H1 (cell line): Measurements from ENCODE around the gene PPM1M. TPM values are rescaled to one million over a fixed set of nuclear protein-coding genes. Genes with fewer than 3 reads are reported as not detected.

Experiments used
- CTCF ChIA-PET: fragments of 300-600 bp; sonication (Branson Sonifier 250); formaldehyde crosslinking; loops from one replicate; lab custom pipeline; 2021; ENCODE audit not compliant: partially characterized antibody; lab: Charles Lee
- POLR2A ChIA-PET: fragments of 300-600 bp; sonication (Branson Sonifier 250); formaldehyde crosslinking; loops from one replicate; lab custom pipeline; 2021; ENCODE audit warnings: inconsistent platforms; ENCODE audit not compliant: partially characterized antibody; lab: Charles Lee
- DNase-seq, 2 experiments: peaks; one replicate each; pipeline versions ENCODE4 v3.0.0 to v3.0.0-alpha.2; 2010 to 2022; ENCODE audit warnings: low spot score in 2 of 2, low read depth in 1 of 2, mixed read lengths in 1 of 2
- FAIRE-seq: peaks from 2 replicates; lab custom pipeline; 2011; peaks lifted over from hg19 to GRCh38; lab: Jason Lieb, UNC
- H2AFZ ChIP-seq: 2 replicates; pipeline ENCODE4 v1.8.1; 2012; ENCODE audit warnings: low read length, inconsistent platforms
- H2AK5ac ChIP-seq: 2 replicates; pipeline ENCODE4 v1.6.1; 2013; ENCODE audit warnings: low read depth, low read length
- H2BK120ac ChIP-seq: replicated peaks from 2 replicates; pipeline ENCODE3; 2013; ENCODE audit warnings: low read depth, low read length, inconsistent platforms
- H2BK12ac ChIP-seq: 2 replicates; pipeline ENCODE4 v1.6.1; 2013; ENCODE audit warnings: low read depth, low read length
- H2BK15ac ChIP-seq: 2 replicates; pipeline ENCODE4 v1.6.1; 2013; ENCODE audit warnings: low read length
- H2BK20ac ChIP-seq: 2 replicates; pipeline ENCODE4 v1.6.1; 2013; ENCODE audit warnings: low read length
- H2BK5ac ChIP-seq: 2 replicates; pipeline ENCODE4 v1.6.1; 2013; ENCODE audit warnings: low read depth, low read length
- H3K14ac ChIP-seq: 2 replicates; pipeline ENCODE4 v1.6.1; 2013; ENCODE audit warnings: inconsistent platforms; ENCODE audit not compliant: insufficient read length
- H3K18ac ChIP-seq: 2 replicates; pipeline ENCODE4 v1.6.1; 2013; ENCODE audit warnings: low read length; ENCODE audit errors: extremely low read depth
- H3K23ac ChIP-seq: 2 replicates; pipeline ENCODE4 v1.6.1; 2013; ENCODE audit warnings: inconsistent platforms; ENCODE audit not compliant: insufficient read length
- H3K23me2 ChIP-seq: 2 replicates; pipeline ENCODE4 v1.6.1; 2013; ENCODE audit warnings: low read depth, low read length
- H3K27ac ChIP-seq: 2 replicates; pipeline ENCODE4 v1.6.1; 2011; ENCODE audit warnings: low read depth, low read length, inconsistent platforms
- H3K27me3 ChIP-seq, 4 experiments: replicated peaks in 1 of 4; 1 replicate in 1 of 4; 2 replicates in 3 of 4; pipeline versions ENCODE4 v1.6.1 to v1.8.1; 2011 to 2013; ENCODE audit warnings: low read length in 3 of 4, mild to moderate bottlenecking in 3 of 4, inconsistent platforms in 2 of 4, mixed read lengths in 2 of 4, moderate library complexity in 1 of 4; ENCODE audit not compliant: control insufficient read depth in 3 of 4, insufficient read depth in 3 of 4; ENCODE audit errors: extremely low read depth in 1 of 4
- H3K36me3 ChIP-seq, 4 experiments: 2 replicates each; pipeline versions ENCODE4 v1.6.1 to v1.8.1; 2011 to 2013; ENCODE audit warnings: mild to moderate bottlenecking in 4 of 4, low read length in 3 of 4, moderate library complexity in 2 of 4, control low read depth in 1 of 4, inconsistent platforms in 1 of 4; ENCODE audit not compliant: insufficient read depth in 4 of 4, control insufficient read depth in 2 of 4
- H3K4ac ChIP-seq: replicated peaks from 2 replicates; pipeline ENCODE3; 2013; ENCODE audit warnings: low read length, low read depth, mixed read lengths, inconsistent platforms; ENCODE audit not compliant: insufficient read length
- H3K4me1 ChIP-seq, 4 experiments: replicated peaks in 1 of 4; 1 replicate in 1 of 4; 2 replicates in 3 of 4; pipeline versions ENCODE4 v1.6.1 to v1.8.1; 2011 to 2013; ENCODE audit warnings: low read length in 3 of 4, inconsistent platforms in 2 of 4, mixed read lengths in 1 of 4; ENCODE audit not compliant: insufficient read depth in 4 of 4, control insufficient read depth in 3 of 4
- H3K4me2 ChIP-seq, 2 experiments: 2 replicates each; pipeline versions ENCODE4 v1.6.1 to v1.8.1; 2011 to 2013; ENCODE audit warnings: low read depth in 2 of 2, low read length in 2 of 2, control low read depth in 1 of 2, inconsistent platforms in 1 of 2, mild to moderate bottlenecking in 1 of 2; ENCODE audit not compliant: insufficient read depth in 1 of 2
- H3K4me3 ChIP-seq, 4 experiments: fragments of 200-600, 300-600 bp in 1 of 4; sonication (generic), shearing (Covaris generic), sonication (Bioruptor Twin) in 1 of 4; 2 replicates each; pipeline versions ENCODE4 v1.5.1 to v1.8.1; 2011 to 2016; ENCODE audit warnings: low read length in 4 of 4, low read depth in 3 of 4, control low read depth in 2 of 4, inconsistent platforms in 2 of 4, mild to moderate bottlenecking in 2 of 4, mixed read lengths in 1 of 4, moderate library complexity in 1 of 4; ENCODE audit not compliant: insufficient read depth in 2 of 4; ENCODE audit errors: extremely low read depth in 1 of 4
- H3K56ac ChIP-seq: replicated peaks from 2 replicates; pipeline ENCODE3; 2013; ENCODE audit warnings: low read depth, mild to moderate bottlenecking, mixed read lengths, low read length, inconsistent platforms; ENCODE audit not compliant: insufficient read length
- H3K79me1 ChIP-seq: 2 replicates; pipeline ENCODE4 v1.6.1; 2013; ENCODE audit warnings: low read depth, low read length, control low read depth
- H3K79me2 ChIP-seq, 2 experiments: 2 replicates each; pipeline versions ENCODE4 v1.6.1 to v1.8.1; 2012 to 2013; ENCODE audit warnings: low read length in 2 of 2, mild to moderate bottlenecking in 2 of 2, inconsistent platforms in 1 of 2; ENCODE audit not compliant: insufficient read depth in 2 of 2, control insufficient read depth in 1 of 2
- H3K9ac ChIP-seq, 4 experiments: replicated peaks in 1 of 4; 1 replicate in 1 of 4; 2 replicates in 3 of 4; pipeline versions ENCODE4 v1.6.1 to v1.8.1; 2011 to 2013; ENCODE audit warnings: low read depth in 3 of 4, low read length in 3 of 4, control low read depth in 2 of 4, mild to moderate bottlenecking in 2 of 4, moderate library complexity in 2 of 4, inconsistent platforms in 1 of 4; ENCODE audit errors: extremely low read depth in 1 of 4
- H3K9me3 ChIP-seq, 2 experiments: 2 replicates each; pipeline versions ENCODE4 v1.6.1 to v1.8.1; 2012 to 2013; ENCODE audit warnings: mild to moderate bottlenecking in 2 of 2, moderate library complexity in 2 of 2, control low read depth in 1 of 2, inconsistent platforms in 1 of 2, low read depth in 1 of 2, low read length in 1 of 2, mixed read lengths in 1 of 2; ENCODE audit not compliant: insufficient read depth in 2 of 2
- H4K20me1 ChIP-seq, 2 experiments: replicated peaks in 1 of 2; 2 replicates each; pipeline versions ENCODE3 to v1.8.1; 2011 to 2013; ENCODE audit warnings: inconsistent platforms in 2 of 2, low read length in 2 of 2, mild to moderate bottlenecking in 1 of 2; ENCODE audit not compliant: insufficient read depth in 2 of 2, control insufficient read depth in 1 of 2
- H4K5ac ChIP-seq: 2 replicates; pipeline ENCODE4 v1.6.1; 2013; ENCODE audit warnings: low read length, low read depth, mixed read lengths, inconsistent platforms; ENCODE audit not compliant: insufficient read length
- H4K8ac ChIP-seq: 2 replicates; pipeline ENCODE4 v1.8.0; 2013; ENCODE audit warnings: mild to moderate bottlenecking, moderate library complexity, low read length, inconsistent platforms; ENCODE audit not compliant: insufficient read depth; ENCODE audit errors: extremely low read depth
- H4K91ac ChIP-seq: replicated peaks from 2 replicates; pipeline ENCODE3; 2013; ENCODE audit warnings: low read length, mixed read lengths, inconsistent platforms; ENCODE audit not compliant: insufficient read length
- BACH1 ChIP-seq: IDR thresholded peaks from 2 replicates; pipeline ENCODE4 v1.6.1; 2012; ENCODE audit warnings: low read length, improper control_type of control experiment
- HDAC2 ChIP-seq, 2 experiments: fragments of 300-600 bp in 1 of 2; sonication (generic) in 1 of 2; IDR thresholded peaks; 2 replicates each; pipeline ENCODE4 v1.6.1; 2011 to 2012; ENCODE audit warnings: low read depth in 2 of 2, low read length in 2 of 2, mild to moderate bottlenecking in 2 of 2, moderate library complexity in 2 of 2, borderline replicate concordance in 1 of 2, inconsistent platforms in 1 of 2
- WGBS, 2 experiments: shearing (Covaris generic) in 1 of 2; methylation state at CpG; one replicate each; pipeline versions ENCODE4 v1.1.6 to v1.1.7; 2013 to 2015; ENCODE audit warnings: low lambda C conversion rate in 2 of 2, mixed read lengths in 2 of 2, inconsistent platforms in 1 of 2, low coverage in 1 of 2, missing lambda C conversion rate in 1 of 2; ENCODE audit not compliant: insufficient replicate concordance in 2 of 2, insufficient coverage in 1 of 2, insufficient read length in 1 of 2; ENCODE audit errors: extremely low coverage in 1 of 2, missing lambda C conversion rate in 1 of 2; 5-methylcytosine and 5-hydroxymethylcytosine counted together
- polyA plus RNA-seq, 7 experiments: library from polyadenylated mRNA; depleted of rRNA in 3 of 7; stranded (reverse) in 5 of 7; unstranded in 2 of 7; fragments of >200 nt in 5 of 7; fragments of 200-250 nt in 2 of 7; gene quantifications; 1 replicate in 5 of 7; 2 replicates in 1 of 7; 4 replicates in 1 of 7; pipeline versions ENCODE4 v1.2.1 to v1.2.3, GENCODE V29; 2011 to 2013; ENCODE audit warnings: missing spikeins in 2 of 7, mixed read lengths in 2 of 7
- total RNA-seq: library from RNA; stranded (reverse); fragmentation: NEBNext Ultra II Directional; extraction: Animal tissue kit (Norgen Biotek cat#: 25700); gene quantifications from 2 replicates; pipeline ENCODE4 v1.2.1, GENCODE V29; 2021

The PPM1M gene
- total and polyA plus RNA-seq, 2 of the 8 experiments (the other 6 are each of a cell fraction or from before 2014, with no cell fraction given) = 5.2 to 6.3 TPM

DNA sequence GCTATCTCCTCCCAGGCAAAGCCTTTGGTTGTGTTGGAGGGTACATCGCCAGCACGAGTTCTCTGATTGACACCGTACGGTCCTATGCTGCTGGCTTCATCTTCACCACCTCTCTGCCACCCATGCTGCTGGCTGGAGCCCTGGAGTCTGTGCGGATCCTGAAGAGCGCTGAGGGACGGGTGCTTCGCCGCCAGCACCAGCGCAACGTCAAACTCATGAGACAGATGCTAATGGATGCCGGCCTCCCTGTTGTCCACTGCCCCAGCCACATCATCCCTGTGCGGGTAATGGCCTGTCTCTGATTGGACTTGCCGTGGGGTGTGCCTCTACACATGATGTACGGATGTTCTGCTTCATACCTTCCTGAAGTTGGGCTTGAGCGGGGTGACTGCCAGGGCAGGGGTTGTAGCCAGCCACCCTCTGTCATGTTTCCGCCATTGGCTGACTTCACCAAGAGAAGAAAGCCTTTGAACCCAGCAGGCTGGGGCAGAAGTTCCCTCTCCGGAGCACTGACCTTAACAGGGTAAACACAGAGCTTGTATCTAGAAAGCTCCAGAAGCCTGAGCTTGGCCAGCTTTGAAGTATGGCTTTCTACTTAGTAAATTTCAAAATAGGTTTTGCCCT, 34.2 kb upstream of the PPM1M start:
- H4K20me1 ChIP-seq = peaks cover 0 to 8% of the 10 kb centered on the region in 2 experiments
- no peak overlapping the region for H3K4me2 ChIP-seq
- no peak overlapping the region for H4K91ac ChIP-seq
- H2BK5ac ChIP-seq = no peak overlapping the region
- no peak overlapping the region for H2BK12ac ChIP-seq
- no peak overlapping the region for H3K4ac ChIP-seq
- no peak overlapping the region for H3K18ac ChIP-seq
- H2BK120ac ChIP-seq = no peak overlapping the region
- DNase-seq (no peak), FAIRE-seq (no peak)
- H4K5ac ChIP-seq = no peak overlapping the region
- no peaks in the 10 kb centered on the region for H3K27me3 ChIP-seq
- H3K36me3 ChIP-seq = peaks cover 28 to 83% (median 70%) of the 10 kb centered on the region in 4 experiments
- no peak overlapping the region for H2BK15ac ChIP-seq
- ChIA-PET POLR2A (interaction anchor here (0.5 to 1.2 kb wide), 3 partner anchors 35 to 217 kb away, joined by 3 read pairs; no protein-coding TSS in a partner anchor), CTCF (interaction anchor here (0.6 to 20.4 kb wide), 3 partner anchors 10 to 128 kb away, joined by 3 to 336 read pairs (median 52); partner anchors contain the start of gene TWF2)
- no peaks in the 10 kb centered on the region for H3K79me2 ChIP-seq
- no peak overlapping the region for H3K56ac ChIP-seq
- no peak overlapping the region for H3K23ac ChIP-seq
- no peak overlapping the region for H3K14ac ChIP-seq
- no peak overlapping the region for H3K27ac ChIP-seq
- WGBS, 2 experiments = 95% methylated on average over 18 of the region's 18 CpGs; no CpG with 5 or more reads in 1 of the 2 experiments
- H2BK20ac ChIP-seq = no peak overlapping the region
- H3K9me3 ChIP-seq = no peaks in the 10 kb centered on the region
- H4K8ac ChIP-seq = no peak overlapping the region
- H2AFZ ChIP-seq = no peak overlapping the region
- no peaks in the 10 kb centered on the region for H3K4me1 ChIP-seq
- H3K9ac ChIP-seq = no peak overlapping the region
- H2AK5ac ChIP-seq = no peak overlapping the region
- no peak overlapping the region for H3K4me3 ChIP-seq
- H3K23me2 ChIP-seq = no peaks in the 10 kb centered on the region
- H3K79me1 ChIP-seq = no peaks in the 10 kb centered on the region
- TF ChIP-seq HDAC2 (IDR thresholded peaks at IDR 0.05; ENCODE audit: borderline replicate concordance in 1 of 2, low read depth in 2 of 2, low read length in 2 of 2) (no peak), BACH1 (no peak)
